HepG2 (cell line): ENCODE results near the gene BCAR3. TPM values are rescaled to one million over a fixed set of nuclear protein-coding genes. Genes with fewer than 3 reads are reported as not detected.

Experiments used
- ATF4 ChIP-seq, 2 experiments: fragments of 450-650 bp in 1 of 2; sonication (generic) in 1 of 2; formaldehyde crosslinking; IDR thresholded peaks; 2 replicates each; pipeline versions ENCODE4 v1.5.0 to v1.8.0; 2020 to 2022; ENCODE audit warnings: mild to moderate bottlenecking in 1 of 2, missing genetic modification reagents in 1 of 2
- ELF1 ChIP-seq: sonication (generic); formaldehyde crosslinking; IDR thresholded peaks from 2 replicates; pipeline ENCODE4 v1.4.0; 2020; ENCODE audit warnings: missing genetic modification reagents
- GATAD1 ChIP-seq: IDR thresholded peaks from 2 replicates; pipeline ENCODE4 v1.6.1; 2016; ENCODE audit warnings: missing genetic modification reagents, missing compliant biosample characterization
- HMG20A ChIP-seq: IDR thresholded peaks from 2 replicates; pipeline ENCODE4 v1.6.1; 2016; ENCODE audit warnings: borderline replicate concordance
- HOXA3 ChIP-seq: sonication (generic); formaldehyde crosslinking; IDR thresholded peaks from 2 replicates; pipeline ENCODE4 v1.5.0; 2020; ENCODE audit warnings: missing genetic modification reagents
- JUN ChIP-seq: sonication (generic); formaldehyde crosslinking; IDR thresholded peaks from 2 replicates; pipeline ENCODE4 v1.4.0; 2020; ENCODE audit warnings: mild to moderate bottlenecking, missing genetic modification reagents
- JUNB ChIP-seq: sonication (generic); formaldehyde crosslinking; IDR thresholded peaks from 2 replicates; pipeline ENCODE4 v1.8.0; 2022; ENCODE audit warnings: missing genetic modification reagents, mild to moderate bottlenecking, borderline replicate concordance
- KDM5A ChIP-seq: fragments of 200-600 bp; sonication (generic); IDR thresholded peaks from 2 replicates; pipeline ENCODE4 v1.7.0; 2018; ENCODE audit warnings: antibody characterized with exemption, mild to moderate bottlenecking, low read length, borderline replicate concordance
- NFIC ChIP-seq: IDR thresholded peaks from 2 replicates; pipeline ENCODE4 v1.6.1; 2012; ENCODE audit warnings: mild to moderate bottlenecking, low read length, inconsistent platforms
- PHF5A ChIP-seq: IDR thresholded peaks from one replicate; pipeline ENCODE4 v1.6.1; 2018; ENCODE audit warnings: low read depth, missing genetic modification reagents; ENCODE audit not compliant: unreplicated experiment
- TFDP1 ChIP-seq: IDR thresholded peaks from 2 replicates; pipeline ENCODE4 v1.6.1; 2016; ENCODE audit warnings: missing compliant biosample characterization, missing genetic modification reagents, borderline replicate concordance
- ZMYM3 ChIP-seq: sonication (generic); formaldehyde crosslinking; IDR thresholded peaks from 2 replicates; pipeline ENCODE4 v1.5.1; 2020; ENCODE audit warnings: mild to moderate bottlenecking, missing genetic modification reagents
- ZNF101 ChIP-seq: sonication (generic); formaldehyde crosslinking; IDR thresholded peaks from 2 replicates; pipeline ENCODE4 v1.4.0; 2020; ENCODE audit warnings: mild to moderate bottlenecking, low read depth, missing genetic modification reagents, borderline replicate concordance
- ZNF331 ChIP-seq: sonication (generic); formaldehyde crosslinking; IDR thresholded peaks from 2 replicates; pipeline ENCODE4 v1.4.0; 2020; ENCODE audit warnings: missing genetic modification reagents
- ZNF556 ChIP-seq: sonication (generic); formaldehyde crosslinking; IDR thresholded peaks from 2 replicates; pipeline ENCODE4 v1.4.0; 2020; ENCODE audit warnings: mild to moderate bottlenecking, missing genetic modification reagents, borderline replicate concordance
- ZNF598 ChIP-seq: sonication (generic); formaldehyde crosslinking; IDR thresholded peaks from 2 replicates; pipeline ENCODE4 v1.5.1; 2020; ENCODE audit warnings: mild to moderate bottlenecking, missing genetic modification reagents, borderline replicate concordance
- ZNF614 ChIP-seq: IDR thresholded peaks from 2 replicates; pipeline ENCODE4 v1.6.1; 2018; ENCODE audit warnings: missing biosample characterization, missing genetic modification reagents, inconsistent platforms, borderline replicate concordance
- ZNF619 ChIP-seq: sonication (generic); formaldehyde crosslinking; IDR thresholded peaks from 2 replicates; pipeline ENCODE4 v1.4.0; 2020; ENCODE audit warnings: mild to moderate bottlenecking, missing genetic modification reagents
- polyA plus RNA-seq, 8 experiments: library from polyadenylated mRNA; depleted of rRNA in 3 of 8; stranded (reverse) in 7 of 8; unstranded in 1 of 8; fragments of >200 nt; fragmentation: Illumina TruSeq in 4 of 8; extraction: Trizol in 4 of 8; gene quantifications; 2 replicates each; pipeline versions ENCODE4 v1.2.1 to v1.2.3, GENCODE V29; 2011 to 2016; ENCODE audit warnings: low read depth in 4 of 8, missing spikeins in 1 of 8, mixed read lengths in 1 of 8; ENCODE audit not compliant: insufficient read depth in 1 of 8
- total RNA-seq, 5 experiments: library from RNA; depleted of rRNA; stranded (reverse); fragments of >200 nt; fragmentation: Illumina TruSeq; extraction: Trizol; gene quantifications; 2 replicates each; pipeline ENCODE4 v1.2.3, GENCODE V29; 2016; ENCODE audit warnings: low read depth in 1 of 5
- TF ChIP-seq, protein P1 (sequence below): sonication (generic); formaldehyde crosslinking; IDR thresholded peaks from 2 replicates; pipeline ENCODE4 v1.8.0; 2022; ENCODE audit warnings: mild to moderate bottlenecking, missing genetic modification reagents; ENCODE audit not compliant: insufficient replicate concordance
- TF ChIP-seq, protein P2 (sequence below): IDR thresholded peaks from 2 replicates; pipeline ENCODE4 v1.4.0; 2020; ENCODE audit warnings: mild to moderate bottlenecking, missing genetic modification reagents

The BCAR3 gene
- total and polyA plus RNA-seq, 2 of the 13 experiments (the other 11 are each of a cell fraction or from before 2014, with no cell fraction given) = 3.6 to 4.8 TPM

GRCh38 chr1:93585059-93585966 is 96.3 kb downstream of the BCAR3 start (continued):
- TF ChIP-seq, protein P1, sequence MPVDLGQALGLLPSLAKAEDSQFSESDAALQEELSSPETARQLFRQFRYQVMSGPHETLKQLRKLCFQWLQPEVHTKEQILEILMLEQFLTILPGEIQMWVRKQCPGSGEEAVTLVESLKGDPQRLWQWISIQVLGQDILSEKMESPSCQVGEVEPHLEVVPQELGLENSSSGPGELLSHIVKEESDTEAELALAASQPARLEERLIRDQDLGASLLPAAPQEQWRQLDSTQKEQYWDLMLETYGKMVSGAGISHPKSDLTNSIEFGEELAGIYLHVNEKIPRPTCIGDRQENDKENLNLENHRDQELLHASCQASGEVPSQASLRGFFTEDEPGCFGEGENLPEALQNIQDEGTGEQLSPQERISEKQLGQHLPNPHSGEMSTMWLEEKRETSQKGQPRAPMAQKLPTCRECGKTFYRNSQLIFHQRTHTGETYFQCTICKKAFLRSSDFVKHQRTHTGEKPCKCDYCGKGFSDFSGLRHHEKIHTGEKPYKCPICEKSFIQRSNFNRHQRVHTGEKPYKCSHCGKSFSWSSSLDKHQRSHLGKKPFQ (CRISPR knock-in tag) = no peak
- TF ChIP-seq KDM5A = no peak
- TF ChIP-seq JUN (CRISPR knock-in tag) = no peak
- no peak for TF ChIP-seq ZNF619 (CRISPR knock-in tag)
- no peak for TF ChIP-seq PHF5A (CRISPR knock-in tag)
- TF ChIP-seq TFDP1 (CRISPR knock-in tag) = peak; percentile 18; the same call in 1 of the 2 replicates
- peak; percentile 52; the same call in 1 of the 2 replicates for TF ChIP-seq ZNF331
- TF ChIP-seq ZNF101 (CRISPR knock-in tag) = no peak
- 0 out of 2 replicates have a peak, but pooled peaks have one; percentile 12 for TF ChIP-seq ZMYM3 (CRISPR knock-in tag)
- TF ChIP-seq HMG20A (CRISPR knock-in tag) = peak; percentile 59; the same call in 1 of the 2 replicates
- no peak for TF ChIP-seq ATF4 (CRISPR knock-in tag; IDR thresholded peaks at IDR 0.05)
- no peak for TF ChIP-seq ZNF598 (CRISPR knock-in tag)
- TF ChIP-seq ZNF556 (CRISPR knock-in tag) = no peak; the same call in 1 of the 2 replicates
- TF ChIP-seq, protein P2, sequence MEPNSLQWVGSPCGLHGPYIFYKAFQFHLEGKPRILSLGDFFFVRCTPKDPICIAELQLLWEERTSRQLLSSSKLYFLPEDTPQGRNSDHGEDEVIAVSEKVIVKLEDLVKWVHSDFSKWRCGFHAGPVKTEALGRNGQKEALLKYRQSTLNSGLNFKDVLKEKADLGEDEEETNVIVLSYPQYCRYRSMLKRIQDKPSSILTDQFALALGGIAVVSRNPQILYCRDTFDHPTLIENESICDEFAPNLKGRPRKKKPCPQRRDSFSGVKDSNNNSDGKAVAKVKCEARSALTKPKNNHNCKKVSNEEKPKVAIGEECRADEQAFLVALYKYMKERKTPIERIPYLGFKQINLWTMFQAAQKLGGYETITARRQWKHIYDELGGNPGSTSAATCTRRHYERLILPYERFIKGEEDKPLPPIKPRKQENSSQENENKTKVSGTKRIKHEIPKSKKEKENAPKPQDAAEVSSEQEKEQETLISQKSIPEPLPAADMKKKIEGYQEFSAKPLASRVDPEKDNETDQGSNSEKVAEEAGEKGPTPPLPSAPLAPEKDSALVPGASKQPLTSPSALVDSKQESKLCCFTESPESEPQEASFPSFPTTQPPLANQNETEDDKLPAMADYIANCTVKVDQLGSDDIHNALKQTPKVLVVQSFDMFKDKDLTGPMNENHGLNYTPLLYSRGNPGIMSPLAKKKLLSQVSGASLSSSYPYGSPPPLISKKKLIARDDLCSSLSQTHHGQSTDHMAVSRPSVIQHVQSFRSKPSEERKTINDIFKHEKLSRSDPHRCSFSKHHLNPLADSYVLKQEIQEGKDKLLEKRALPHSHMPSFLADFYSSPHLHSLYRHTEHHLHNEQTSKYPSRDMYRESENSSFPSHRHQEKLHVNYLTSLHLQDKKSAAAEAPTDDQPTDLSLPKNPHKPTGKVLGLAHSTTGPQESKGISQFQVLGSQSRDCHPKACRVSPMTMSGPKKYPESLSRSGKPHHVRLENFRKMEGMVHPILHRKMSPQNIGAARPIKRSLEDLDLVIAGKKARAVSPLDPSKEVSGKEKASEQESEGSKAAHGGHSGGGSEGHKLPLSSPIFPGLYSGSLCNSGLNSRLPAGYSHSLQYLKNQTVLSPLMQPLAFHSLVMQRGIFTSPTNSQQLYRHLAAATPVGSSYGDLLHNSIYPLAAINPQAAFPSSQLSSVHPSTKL (CRISPR knock-in tag) = peak; percentile 85
- TF ChIP-seq HOXA3 = peak; percentile 57
- TF ChIP-seq ZNF614 (CRISPR knock-in tag) = peak; percentile 32; the same call in 1 of the 2 replicates
- TF ChIP-seq GATAD1 (CRISPR knock-in tag) = 0 out of 2 replicates have a peak, but pooled peaks have one; percentile 29
- no peak for TF ChIP-seq ELF1 (CRISPR knock-in tag)
- no peak; the same call in 1 of the 2 replicates for TF ChIP-seq NFIC
- no peak for TF ChIP-seq JUNB (CRISPR knock-in tag)
